ENCODE data around the gene CDH13. TPM values are rescaled to one million over a fixed set of nuclear protein-coding genes. Genes with fewer than 3 reads are reported as not detected.

Gene CDH13
- polyA plus RNA-seq, 1 donor from 2014 or later: 3.2 TPM

- H3F3A ChIP-seq (ENCODE audit: insufficient read depth, low read length, poor library complexity, severe bottlenecking): no peaks in the 10 kb centered on the region
- H3K9me2 ChIP-seq (ENCODE audit: insufficient read depth, low read length): no peaks in the 10 kb centered on the region
- H3K9ac ChIP-seq (ENCODE audit: low read length): no peak overlapping the region
- H3K36me3 ChIP-seq (ENCODE audit: insufficient read depth, low read length): no peaks in the 10 kb centered on the region
- no peaks in the 10 kb centered on the region for H4K20me1 ChIP-seq (ENCODE audit: insufficient read depth)
- TF ChIP-seq SMC3 (conservative IDR thresholded peaks at IDR 0.05; ENCODE audit: poor library complexity) (no peak), MXI1 (conservative IDR thresholded peaks at IDR 0.05; ENCODE audit: poor library complexity, severe bottlenecking) (no peak), EP300 (conservative IDR thresholded peaks at IDR 0.05; ENCODE audit: poor library complexity, severe bottlenecking) (no peak), TAF1 (IDR thresholded peaks at IDR 0.05; ENCODE audit: low read depth) (no peak), RAD21 (conservative IDR thresholded peaks at IDR 0.05) (no peak), EZH2 (IDR thresholded peaks at IDR 0.05; ENCODE audit: borderline replicate concordance, insufficient read depth, low read length, poor library complexity, severe bottlenecking) (no peak), CTCF (IDR thresholded peaks at IDR 0.05; ENCODE audit: poor library complexity, severe bottlenecking) (no peak), POLR2AphosphoS5 (IDR thresholded peaks at IDR 0.05) (no peak)
- TF ChIP-seq, protein P1, sequence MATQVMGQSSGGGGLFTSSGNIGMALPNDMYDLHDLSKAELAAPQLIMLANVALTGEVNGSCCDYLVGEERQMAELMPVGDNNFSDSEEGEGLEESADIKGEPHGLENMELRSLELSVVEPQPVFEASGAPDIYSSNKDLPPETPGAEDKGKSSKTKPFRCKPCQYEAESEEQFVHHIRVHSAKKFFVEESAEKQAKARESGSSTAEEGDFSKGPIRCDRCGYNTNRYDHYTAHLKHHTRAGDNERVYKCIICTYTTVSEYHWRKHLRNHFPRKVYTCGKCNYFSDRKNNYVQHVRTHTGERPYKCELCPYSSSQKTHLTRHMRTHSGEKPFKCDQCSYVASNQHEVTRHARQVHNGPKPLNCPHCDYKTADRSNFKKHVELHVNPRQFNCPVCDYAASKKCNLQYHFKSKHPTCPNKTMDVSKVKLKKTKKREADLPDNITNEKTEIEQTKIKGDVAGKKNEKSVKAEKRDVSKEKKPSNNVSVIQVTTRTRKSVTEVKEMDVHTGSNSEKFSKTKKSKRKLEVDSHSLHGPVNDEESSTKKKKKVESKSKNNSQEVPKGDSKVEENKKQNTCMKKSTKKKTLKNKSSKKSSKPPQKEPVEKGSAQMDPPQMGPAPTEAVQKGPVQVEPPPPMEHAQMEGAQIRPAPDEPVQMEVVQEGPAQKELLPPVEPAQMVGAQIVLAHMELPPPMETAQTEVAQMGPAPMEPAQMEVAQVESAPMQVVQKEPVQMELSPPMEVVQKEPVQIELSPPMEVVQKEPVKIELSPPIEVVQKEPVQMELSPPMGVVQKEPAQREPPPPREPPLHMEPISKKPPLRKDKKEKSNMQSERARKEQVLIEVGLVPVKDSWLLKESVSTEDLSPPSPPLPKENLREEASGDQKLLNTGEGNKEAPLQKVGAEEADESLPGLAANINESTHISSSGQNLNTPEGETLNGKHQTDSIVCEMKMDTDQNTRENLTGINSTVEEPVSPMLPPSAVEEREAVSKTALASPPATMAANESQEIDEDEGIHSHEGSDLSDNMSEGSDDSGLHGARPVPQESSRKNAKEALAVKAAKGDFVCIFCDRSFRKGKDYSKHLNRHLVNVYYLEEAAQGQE (IDR thresholded peaks at IDR 0.05; ENCODE audit: borderline replicate concordance): no peak
- H3K4me2 ChIP-seq (ENCODE audit: low read length): no peak overlapping the region
- H3K9me3 ChIP-seq (ENCODE audit: low read length): no peaks in the 10 kb centered on the region
- H2AFZ ChIP-seq (ENCODE audit: low read depth, low read length): no peak overlapping the region
- no peak overlapping the region for H3K27ac ChIP-seq (ENCODE audit: low read length)
- no peak overlapping the region for H3K4me3 ChIP-seq (ENCODE audit: low read length)
- H3K27me3 ChIP-seq (ENCODE audit: insufficient read depth, low read depth, low read length): no peaks in the 10 kb centered on the region
- no peaks in the 10 kb centered on the region for H3K79me2 ChIP-seq (replicated peaks; ENCODE audit: insufficient read depth, low read length)
These were observed 503.3 kb downstream of the CDH13 start for GRCh38 chr16:83130039-83130438.

- TF ChIP-seq, protein P1 (IDR thresholded peaks at IDR 0.05; ENCODE audit: borderline replicate concordance): no peak
- TF ChIP-seq SMC3 (conservative IDR thresholded peaks at IDR 0.05; ENCODE audit: poor library complexity) (no peak), TAF1 (IDR thresholded peaks at IDR 0.05; ENCODE audit: low read depth) (no peak), CTCF (IDR thresholded peaks at IDR 0.05; ENCODE audit: poor library complexity, severe bottlenecking) (no peak), MXI1 (conservative IDR thresholded peaks at IDR 0.05; ENCODE audit: poor library complexity, severe bottlenecking) (no peak), POLR2AphosphoS5 (IDR thresholded peaks at IDR 0.05) (no peak), EZH2 (IDR thresholded peaks at IDR 0.05; ENCODE audit: borderline replicate concordance, insufficient read depth, low read length, poor library complexity, severe bottlenecking) (no peak), RAD21 (conservative IDR thresholded peaks at IDR 0.05) (no peak), EP300 (conservative IDR thresholded peaks at IDR 0.05; ENCODE audit: poor library complexity, severe bottlenecking) (no peak)
- Histone ChIP-seq H3K27me3 (ENCODE audit: insufficient read depth, low read depth, low read length) (no peaks in the 10 kb centered on the region), H3K27ac (ENCODE audit: low read length) (no peak overlapping the region), H3F3A (ENCODE audit: insufficient read depth, low read length, poor library complexity, severe bottlenecking) (no peaks in the 10 kb centered on the region), H3K4me2 (ENCODE audit: low read length) (no peak overlapping the region), H3K9ac (ENCODE audit: low read length) (no peak overlapping the region), H4K20me1 (ENCODE audit: insufficient read depth) (no peaks in the 10 kb centered on the region), H3K36me3 (ENCODE audit: insufficient read depth, low read length) (no peaks in the 10 kb centered on the region), H2AFZ (ENCODE audit: low read depth, low read length) (no peak overlapping the region), H3K9me2 (ENCODE audit: insufficient read depth, low read length) (no peaks in the 10 kb centered on the region), H3K9me3 (ENCODE audit: low read length) (no peaks in the 10 kb centered on the region), H3K4me3 (ENCODE audit: low read length) (no peak overlapping the region), H3K79me2 (replicated peaks; ENCODE audit: insufficient read depth, low read length) (no peaks in the 10 kb centered on the region)
These were observed 507.9 kb downstream of the CDH13 start for GRCh38 chr16:83134638-83135037.

All from neural cell (in vitro differentiated cells).